Type B pancreatic cell (in vitro differentiated cells): Measurements from ENCODE around the gene CELSR2. TPM values are rescaled to one million over a fixed set of nuclear protein-coding genes. Genes with fewer than 3 reads are reported as not detected.

ENCODE experiments used
- DNase-seq: peaks from one replicate; pipeline ENCODE4 v3.0.0; 2021; ENCODE audit warnings: mixed read lengths; ENCODE audit not compliant: unreplicated experiment; ENCODE audit errors: extremely low spot score
- H3K27ac Mint-ChIP-seq: 2 replicates; pipeline ENCODE4 v1.8.0; 2021; ENCODE audit warnings: mild to moderate bottlenecking, mixed read lengths
- H3K27me3 Mint-ChIP-seq: 2 replicates; pipeline ENCODE4 v1.8.0; 2021; ENCODE audit warnings: mixed read lengths
- H3K36me3 Mint-ChIP-seq: 2 replicates; pipeline ENCODE4 v1.8.0; 2021; ENCODE audit warnings: mixed read lengths
- H3K4me1 Mint-ChIP-seq: one replicate; pipeline ENCODE4 v1.8.0; 2021; ENCODE audit warnings: mixed read lengths; ENCODE audit not compliant: unreplicated experiment
- H3K4me3 Mint-ChIP-seq: 2 replicates; pipeline ENCODE4 v1.8.0; 2021; ENCODE audit warnings: mild to moderate bottlenecking, mixed read lengths
- H3K9me3 Mint-ChIP-seq: 2 replicates; pipeline ENCODE4 v1.8.0; 2021; ENCODE audit warnings: mixed read lengths
- CTCF ChIP-seq: fragments of 200-600 bp; sonication (generic); conservative IDR thresholded peaks from 2 replicates; pipeline ENCODE4 v1.5.0; 2021; ENCODE audit warnings: antibody characterized with exemption, mild to moderate bottlenecking
- total RNA-seq: library from RNA; stranded (reverse); gene quantifications from 2 replicates; pipeline ENCODE4 v1.2.1, GENCODE V29; 2021; ENCODE audit warnings: low replicate concordance

The CELSR2 gene
- total RNA-seq, 1 donor from 2014 or later, result 35.5 TPM

DNA sequence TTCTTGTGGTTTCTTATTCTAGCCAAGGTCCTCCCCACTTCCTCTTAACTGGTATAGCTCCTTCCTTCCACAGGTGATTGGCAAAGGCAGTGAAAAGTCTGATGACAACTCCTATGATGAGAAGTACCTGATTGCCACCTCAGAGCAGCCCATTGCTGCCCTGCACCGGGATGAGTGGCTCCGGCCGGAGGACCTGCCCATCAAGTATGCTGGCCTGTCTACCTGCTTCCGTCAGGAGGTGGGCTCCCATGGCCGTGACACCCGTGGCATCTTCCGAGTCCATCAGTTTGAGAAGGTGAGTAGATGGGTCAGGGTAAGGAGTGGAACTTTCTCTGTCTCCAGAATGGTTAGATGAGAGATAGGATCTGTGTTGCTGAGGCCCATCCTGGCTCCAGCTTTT, 14.2 kb upstream of the CELSR2 start:
- no peaks in the 10 kb centered on the region for H3K4me1 Mint-ChIP-seq
- TF ChIP-seq CTCF, result no peak
- H3K27ac Mint-ChIP-seq, result no peak overlapping the region
- H3K4me3 Mint-ChIP-seq, result no peak overlapping the region
- no peaks in the 10 kb centered on the region for H3K27me3 Mint-ChIP-seq
- no peak for DNase-seq
- H3K9me3 Mint-ChIP-seq, result no peaks in the 10 kb centered on the region
- H3K36me3 Mint-ChIP-seq, result peaks cover 27% of the 10 kb centered on the region

GRCh38 chr1:109237512-109237911, 11.8 kb upstream of the CELSR2 start:
- TF ChIP-seq CTCF, result no peak
- Mint-ChIP-seq H3K9me3 (no peaks in the 10 kb centered on the region), H3K4me1 (peaks cover 12% of the 10 kb centered on the region), H3K27ac (no peak overlapping the region), H3K4me3 (no peak overlapping the region), H3K27me3 (peaks cover 3% of the 10 kb centered on the region), H3K36me3 (peaks cover 16% of the 10 kb centered on the region)
- DNase-seq, result no peak

GRCh38 chr1:109238382-109238781, 11.0 kb upstream of the CELSR2 start:
- Mint-ChIP-seq H3K4me3 (no peak overlapping the region), H3K27ac (peak overlapping the region; percentile 71)

DNA sequence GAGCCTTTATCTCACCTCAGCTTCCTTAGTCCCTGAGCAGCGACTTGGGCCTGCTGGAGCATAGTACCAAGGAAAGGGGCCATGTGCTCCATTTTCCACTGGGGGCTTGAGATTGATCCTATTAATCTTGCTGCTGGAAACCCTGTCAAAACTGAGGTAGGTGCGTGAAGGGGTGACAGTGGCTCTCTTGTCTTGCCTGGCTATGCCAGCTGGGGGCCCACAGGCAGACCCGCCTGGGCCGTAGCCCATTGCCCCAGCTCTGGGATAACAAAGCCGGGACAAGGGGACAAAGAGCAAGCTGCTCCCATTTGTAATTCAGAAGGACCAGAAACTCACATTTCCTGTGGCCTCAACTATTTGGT, 10.3 kb upstream of the CELSR2 start:
- peaks cover 19% of the 10 kb centered on the region for H3K4me1 Mint-ChIP-seq
- TF ChIP-seq CTCF, result no peak
- H3K9me3 Mint-ChIP-seq, result no peaks in the 10 kb centered on the region
- peak overlapping the region; percentile 71 for H3K27ac Mint-ChIP-seq
- no peak overlapping the region for H3K4me3 Mint-ChIP-seq
- no peak for DNase-seq
- peaks cover 14% of the 10 kb centered on the region for H3K36me3 Mint-ChIP-seq
- H3K27me3 Mint-ChIP-seq, result peaks cover 3% of the 10 kb centered on the region

More at GRCh38 chr1:109238382-109238781, 11.0 kb upstream of the CELSR2 start:
- Mint-ChIP-seq H3K9me3 (no peaks in the 10 kb centered on the region), H3K4me1 (peaks cover 17% of the 10 kb centered on the region), H3K36me3 (peaks cover 14% of the 10 kb centered on the region), H3K27me3 (peaks cover 3% of the 10 kb centered on the region)
- no peak for TF ChIP-seq CTCF
- DNase-seq, result no peak

- Mint-ChIP-seq H3K27ac (peak overlapping the region; percentile 71), H3K4me3 (no peak overlapping the region), H3K27me3 (peaks cover 3% of the 10 kb centered on the region), H3K9me3 (no peaks in the 10 kb centered on the region), H3K4me1 (peaks cover 19% of the 10 kb centered on the region), H3K36me3 (peaks cover 14% of the 10 kb centered on the region)
- DNase-seq, result no peak
- TF ChIP-seq CTCF, result peak; percentile 72
These were observed 9.8 kb upstream of the CELSR2 start for GRCh38 chr1:109239409-109240068.
